KBM-7 (cell line): Measurements from ENCODE around the gene CXorf65.

Source experiments
- DNase-seq: peaks from one replicate; pipeline ENCODE4 v3.0.0-alpha.2; 2015
- in situ Hi-C: fragments of 300-500 bp; cut with MboI; formaldehyde crosslinking; loops from 2 replicates; pipeline ENCODE4 v1.14.3; 2020; ENCODE audit warnings: low sequenced_read_pairs, low pct_unique_long_range_greater_than_20kb, mixed read lengths

CXorf65 gene

DNA sequence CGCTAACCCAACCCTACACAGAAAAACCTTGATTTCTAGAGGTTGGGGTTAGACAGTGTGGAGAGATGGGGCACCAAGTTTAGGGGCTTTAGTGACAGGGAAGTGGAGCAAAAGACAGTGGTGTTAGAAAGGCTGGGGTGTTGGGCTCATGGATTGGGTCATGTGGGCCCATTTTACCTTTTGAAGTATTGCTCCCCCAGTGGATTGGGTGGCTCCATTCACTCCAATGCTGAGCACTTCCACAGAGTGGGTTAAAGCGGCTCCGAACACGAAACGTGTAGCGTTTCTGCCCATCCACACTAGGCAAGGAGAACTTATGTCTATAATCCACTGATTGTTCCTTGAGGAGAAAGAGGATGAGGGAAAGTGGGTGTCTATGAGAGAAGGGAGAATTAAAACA is 2.5 kb upstream of the CXorf65 start:
- in situ Hi-C loops: no loop called here
- DNase-seq: no peak

DNA sequence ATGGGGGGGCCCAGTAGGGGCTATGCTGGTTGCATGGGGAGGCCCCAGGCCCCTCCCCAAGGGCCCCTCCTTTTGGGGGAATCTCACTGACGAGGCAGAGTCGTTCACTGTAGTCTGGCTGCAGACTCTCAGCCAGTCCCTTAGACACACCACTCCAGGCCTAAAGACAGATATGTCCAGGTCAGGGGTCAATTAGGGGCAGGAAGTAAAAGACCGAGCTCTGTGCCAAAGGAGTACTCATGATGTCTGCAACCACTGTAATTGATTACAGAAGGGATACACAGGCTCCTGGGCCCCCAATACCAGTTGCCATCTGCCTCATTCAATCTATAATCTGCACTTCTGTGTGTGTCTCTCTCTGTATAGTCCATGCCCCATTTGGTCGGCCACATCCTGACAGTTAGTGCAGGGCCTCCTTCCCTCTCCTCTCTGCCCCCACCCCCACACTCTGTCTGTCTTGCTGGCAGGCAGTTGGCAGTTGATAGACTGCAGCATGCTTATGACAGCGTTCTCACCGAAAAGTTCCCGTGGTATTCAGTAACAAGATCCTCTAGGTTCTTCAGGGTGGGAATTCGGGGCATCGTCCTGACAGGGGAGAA is 1.3 kb upstream of the CXorf65 start:
- peak; percentile 84 for DNase-seq
- in situ Hi-C loops: no loop called here

DNA sequence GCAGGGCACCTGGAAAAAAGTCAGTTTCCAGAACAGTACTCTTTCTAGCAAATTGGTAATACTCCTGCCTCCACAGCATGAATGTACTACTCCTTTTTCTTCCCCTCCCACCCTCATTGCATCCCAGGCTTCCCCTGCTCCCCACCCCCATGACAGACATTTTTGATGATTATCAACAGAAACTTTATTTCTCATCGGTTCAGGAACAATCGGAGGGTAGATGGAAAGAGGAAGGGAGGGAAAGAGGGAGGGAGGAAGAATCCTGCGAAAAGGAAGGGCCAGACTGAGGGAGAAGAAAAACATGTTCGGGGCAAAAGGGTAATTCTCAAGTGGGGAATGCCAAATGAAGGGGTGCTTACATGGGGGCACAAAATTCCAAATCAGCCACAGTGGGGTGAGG is 705 bp upstream of the CXorf65 start:
- in situ Hi-C loops: no loop called here
- no peak for DNase-seq

DNA sequence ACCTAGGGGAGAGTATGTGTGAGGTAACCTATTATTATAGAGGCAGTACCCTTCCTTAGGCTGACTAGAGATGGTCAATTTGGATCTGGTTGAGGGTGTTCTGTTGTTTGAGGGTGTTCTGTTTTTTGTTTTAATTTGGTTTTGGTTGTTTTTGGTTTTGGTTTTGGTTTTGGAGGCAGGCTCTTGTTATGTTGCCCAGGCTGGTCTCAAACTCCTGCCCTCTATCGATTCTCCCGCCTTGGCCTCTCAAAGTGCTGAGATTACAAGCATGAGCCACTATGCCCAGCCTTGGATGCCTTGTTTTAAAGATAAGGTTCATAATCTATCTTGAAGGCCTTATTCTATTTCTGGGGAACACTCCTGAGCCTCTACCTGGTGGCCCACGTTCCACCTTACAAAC is 912 bp downstream of the CXorf65 start:
- DNase-seq: no peak

DNA sequence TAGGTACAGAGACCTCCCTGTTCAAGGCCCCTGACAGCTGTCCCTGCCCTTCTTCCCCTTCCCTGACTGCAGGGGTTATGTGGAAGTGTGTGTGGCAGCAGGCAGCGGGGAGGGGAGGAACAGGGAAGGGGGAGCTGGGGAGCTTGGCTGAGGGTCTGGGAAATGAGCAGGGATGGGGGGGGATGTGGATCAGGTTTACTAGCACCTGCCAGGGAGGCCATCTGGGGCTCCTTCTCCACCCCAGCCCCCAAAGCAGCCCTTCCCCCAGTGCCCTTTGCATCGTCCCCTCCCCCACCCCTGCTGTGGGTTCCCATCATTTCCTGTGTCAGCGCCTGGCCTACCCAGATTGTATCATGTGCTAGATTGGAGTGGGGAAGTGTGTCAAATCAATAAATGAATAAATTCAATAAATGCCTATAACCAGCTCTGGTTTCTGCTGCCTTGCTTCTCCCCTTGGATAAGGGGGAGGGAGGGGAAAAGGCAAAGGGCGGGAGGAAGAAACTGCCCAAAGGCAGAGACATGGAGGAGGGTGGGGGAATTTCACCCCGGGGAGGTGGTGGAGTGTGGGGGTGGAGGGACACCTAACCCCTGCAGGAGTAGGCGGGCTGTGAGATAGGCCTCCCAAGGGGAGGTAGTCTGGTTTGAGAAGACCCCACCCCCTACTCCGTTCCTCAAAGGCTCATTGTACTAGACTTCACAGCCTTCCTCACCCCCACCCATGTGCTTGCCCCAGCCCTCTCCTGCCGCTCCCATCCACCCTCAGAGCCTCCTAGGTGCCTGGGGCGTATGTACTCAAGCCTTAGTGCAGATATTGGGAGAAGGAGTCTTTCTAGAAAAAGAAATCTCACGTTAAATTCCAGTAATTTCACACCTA is 3.2 kb downstream of the CXorf65 start:
- in situ Hi-C loops: no loop called here
- peak; percentile 88 for DNase-seq

More for the DNA sequence above, 912 bp downstream of the CXorf65 start:
- in situ Hi-C loops: no loop called here

DNA sequence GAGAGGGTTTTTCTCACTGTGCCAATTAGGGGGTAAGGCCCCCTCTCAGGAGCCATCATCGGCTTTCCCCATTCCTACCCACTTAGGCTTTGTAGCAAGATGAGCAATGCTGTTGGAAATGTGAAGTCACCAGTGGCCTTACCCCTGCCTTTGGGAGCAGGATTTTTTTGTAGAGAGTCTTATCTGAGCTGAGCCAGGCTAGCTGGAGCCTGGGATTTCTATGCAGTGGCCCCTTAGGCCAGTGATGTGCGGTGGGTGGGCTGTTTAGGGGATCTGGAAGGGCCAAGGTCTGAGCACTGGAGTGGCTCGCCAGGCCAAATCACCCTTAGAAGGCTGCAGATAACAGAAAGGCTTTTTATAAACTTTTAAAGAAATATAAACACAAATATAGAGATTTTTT is 4.2 kb downstream of the CXorf65 start:
- no peak for DNase-seq

DNA sequence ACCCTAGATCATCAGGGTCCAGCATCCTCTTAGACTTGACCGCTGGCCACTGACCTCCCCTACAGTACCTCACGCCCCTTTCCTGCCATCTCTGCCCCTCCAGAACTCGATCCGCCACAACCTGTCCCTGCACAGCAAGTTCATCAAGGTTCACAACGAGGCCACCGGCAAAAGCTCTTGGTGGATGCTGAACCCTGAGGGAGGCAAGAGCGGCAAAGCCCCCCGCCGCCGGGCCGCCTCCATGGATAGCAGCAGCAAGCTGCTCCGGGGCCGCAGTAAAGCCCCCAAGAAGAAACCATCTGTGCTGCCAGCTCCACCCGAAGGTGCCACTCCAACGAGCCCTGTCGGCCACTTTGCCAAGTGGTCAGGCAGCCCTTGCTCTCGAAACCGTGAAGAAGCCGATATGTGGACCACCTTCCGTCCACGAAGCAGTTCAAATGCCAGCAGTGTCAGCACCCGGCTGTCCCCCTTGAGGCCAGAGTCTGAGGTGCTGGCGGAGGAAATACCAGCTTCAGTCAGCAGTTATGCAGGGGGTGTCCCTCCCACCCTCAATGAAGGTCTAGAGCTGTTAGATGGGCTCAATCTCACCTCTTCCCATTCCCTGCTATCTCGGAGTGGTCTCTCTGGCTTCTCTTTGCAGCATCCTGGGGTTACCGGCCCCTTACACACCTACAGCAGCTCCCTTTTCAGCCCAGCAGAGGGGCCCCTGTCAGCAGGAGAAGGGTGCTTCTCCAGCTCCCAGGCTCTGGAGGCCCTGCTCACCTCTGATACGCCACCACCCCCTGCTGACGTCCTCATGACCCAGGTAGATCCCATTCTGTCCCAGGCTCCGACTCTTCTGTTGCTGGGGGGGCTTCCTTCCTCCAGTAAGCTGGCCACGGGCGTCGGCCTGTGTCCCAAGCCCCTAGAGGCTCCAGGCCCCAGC is 5.7 kb downstream of the CXorf65 start:
- DNase-seq: no peak
- in situ Hi-C loops: no loop called here

More for the DNA sequence above, 4.2 kb downstream of the CXorf65 start:
- in situ Hi-C loops: no loop called here

DNA sequence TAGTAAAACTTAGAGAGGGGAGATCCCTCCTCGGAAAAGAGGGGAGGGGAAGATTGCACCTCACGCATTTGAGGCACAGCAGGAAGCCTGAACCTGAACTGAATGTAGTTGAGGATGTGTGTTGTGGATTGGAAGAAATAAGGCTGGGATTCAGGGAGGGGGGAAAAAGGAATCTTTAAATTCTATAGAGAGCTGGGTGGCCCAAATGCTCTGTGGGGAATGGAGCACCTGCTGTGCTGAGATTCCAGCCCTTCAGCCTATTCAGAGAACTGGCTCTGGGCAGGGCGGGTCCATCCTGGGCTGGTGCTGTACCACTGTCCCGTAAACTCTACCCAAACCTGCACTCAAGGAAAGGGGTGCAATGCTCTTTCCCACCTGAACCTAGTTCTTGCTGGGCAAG is 6.8 kb downstream of the CXorf65 start:
- DNase-seq: no peak
- in situ Hi-C loops: no loop called here

- in situ Hi-C loops: no loop called here
- no peak for DNase-seq
Observed at GRCh38 chrX:71098951-71099506, 7.5 kb downstream of the CXorf65 start.

- DNase-seq: peak; percentile 87
- in situ Hi-C loops: no loop called here
Observed at GRCh38 chrX:71098302-71098701, 8.2 kb downstream of the CXorf65 start.

DNA sequence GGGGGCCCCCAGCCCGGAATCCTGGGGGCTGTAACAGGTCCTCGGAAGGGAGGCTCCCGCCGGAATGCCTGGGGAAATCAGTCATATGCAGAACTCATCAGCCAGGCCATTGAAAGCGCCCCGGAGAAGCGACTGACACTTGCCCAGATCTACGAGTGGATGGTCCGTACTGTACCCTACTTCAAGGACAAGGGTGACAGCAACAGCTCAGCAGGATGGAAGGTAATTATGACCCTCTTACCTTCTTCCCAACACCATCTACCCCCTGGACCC is 9.8 kb downstream of the CXorf65 start:
- in situ Hi-C loops: no loop called here
- no peak for DNase-seq

DNA sequence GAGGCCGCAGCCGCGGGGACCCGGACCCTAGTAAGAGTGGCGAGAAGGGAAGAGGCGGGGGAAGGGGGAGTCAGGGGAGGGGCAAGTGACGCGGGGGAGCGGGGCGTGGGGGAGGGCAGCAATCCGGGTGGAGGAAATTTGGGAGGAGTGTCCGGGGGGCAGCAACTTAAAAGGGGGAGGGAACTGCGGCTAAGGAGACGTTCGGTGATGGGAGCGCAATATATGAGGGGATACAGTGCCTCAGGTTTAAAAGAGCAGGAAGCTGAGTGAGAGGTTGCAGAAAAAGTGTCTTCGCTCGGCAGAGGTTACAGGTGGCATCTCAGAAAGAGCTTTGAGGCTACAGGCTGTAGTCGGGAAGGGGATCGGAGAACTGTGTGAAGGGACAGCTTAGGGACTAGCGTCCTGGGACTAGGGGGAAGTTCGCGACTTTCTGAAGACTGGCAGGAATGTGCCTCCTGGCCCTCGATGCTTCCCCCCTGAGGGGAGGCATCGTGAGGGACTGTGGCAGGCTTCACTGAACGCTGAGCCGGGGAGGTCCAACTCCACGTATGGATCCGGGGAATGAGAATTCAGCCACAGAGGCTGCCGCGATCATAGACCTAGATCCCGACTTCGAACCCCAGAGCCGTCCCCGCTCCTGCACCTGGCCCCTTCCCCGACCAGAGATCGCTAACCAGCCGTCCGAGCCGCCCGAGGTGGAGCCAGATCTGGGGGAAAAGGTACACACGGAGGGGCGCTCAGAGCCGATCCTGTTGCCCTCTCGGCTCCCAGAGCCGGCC is 10.4 kb downstream of the CXorf65 start:
- peak; percentile 80 for DNase-seq
- in situ Hi-C loops: no loop called here

DNA sequence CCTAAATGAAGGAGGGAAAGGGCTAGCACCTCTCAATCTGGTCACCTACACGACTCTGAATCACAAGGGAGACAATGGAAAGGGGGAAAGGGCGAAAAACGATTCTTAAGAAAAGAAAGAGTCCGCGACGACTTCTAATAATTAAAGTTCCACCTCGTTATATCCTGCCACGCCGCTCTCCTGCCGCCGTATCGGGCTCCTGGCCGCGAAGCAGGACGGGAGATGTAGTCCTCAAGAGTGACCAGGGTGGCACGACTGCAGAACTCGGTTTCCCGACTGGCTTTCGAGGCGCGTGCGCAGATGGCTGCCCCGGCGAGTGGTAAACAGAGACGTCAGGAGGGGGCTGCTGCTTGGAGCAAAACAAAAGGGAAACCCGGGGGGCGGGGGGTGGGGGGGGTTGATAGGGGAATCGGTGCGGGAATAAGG is 11.0 kb downstream of the CXorf65 start, which contains the start of gene FOXO4:
FOXO4 (plus strand) TSS at position 297 of the 426 bp plus-strand sequence. CDS start 678 bp downstream, outside the sequence.
- in situ Hi-C loops: no loop called here
- peak; percentile 91 for DNase-seq

DNA sequence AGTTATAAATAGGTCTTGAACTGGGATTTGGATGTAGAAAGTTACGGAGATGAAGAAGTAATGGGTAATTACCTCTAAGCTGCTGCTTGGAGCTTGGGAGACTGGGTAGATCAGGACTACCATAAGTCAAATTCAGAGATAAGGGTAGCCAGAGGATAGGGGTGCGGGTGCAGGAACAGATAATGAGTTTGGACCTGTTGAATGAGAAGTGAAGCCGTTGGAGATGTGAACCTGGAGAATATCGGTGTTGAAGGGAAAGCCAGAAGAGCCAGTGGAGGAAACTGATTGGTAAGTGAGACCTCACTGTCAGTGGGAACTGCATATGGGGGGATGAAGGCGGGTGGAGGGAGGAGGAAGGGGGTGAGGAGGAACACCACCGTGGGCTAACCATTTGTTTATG is 11.5 kb downstream of the CXorf65 start:
- no peak for DNase-seq
- in situ Hi-C loops: no loop called here

DNA sequence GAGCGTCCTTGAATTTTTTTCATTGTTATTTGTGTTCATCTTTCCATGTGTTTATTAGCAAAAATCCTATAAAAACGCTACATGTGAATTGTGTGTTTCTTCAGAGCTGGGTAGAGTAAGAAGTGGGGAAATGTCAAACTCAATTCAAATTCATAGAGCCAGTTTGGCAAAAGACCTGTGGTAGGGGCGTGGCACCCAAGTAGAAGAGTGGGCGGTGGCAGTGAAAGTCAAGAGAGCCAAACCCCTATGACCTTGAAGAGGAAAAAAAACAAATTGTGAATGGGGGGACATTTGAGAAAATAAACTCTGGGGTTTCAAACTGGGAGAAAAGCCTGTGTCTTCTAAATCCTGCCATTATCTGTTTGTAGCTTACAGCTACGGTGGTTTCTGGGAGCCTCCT is 15.3 kb downstream of the CXorf65 start:
- no peak for DNase-seq
- in situ Hi-C loops: no loop called here

DNA sequence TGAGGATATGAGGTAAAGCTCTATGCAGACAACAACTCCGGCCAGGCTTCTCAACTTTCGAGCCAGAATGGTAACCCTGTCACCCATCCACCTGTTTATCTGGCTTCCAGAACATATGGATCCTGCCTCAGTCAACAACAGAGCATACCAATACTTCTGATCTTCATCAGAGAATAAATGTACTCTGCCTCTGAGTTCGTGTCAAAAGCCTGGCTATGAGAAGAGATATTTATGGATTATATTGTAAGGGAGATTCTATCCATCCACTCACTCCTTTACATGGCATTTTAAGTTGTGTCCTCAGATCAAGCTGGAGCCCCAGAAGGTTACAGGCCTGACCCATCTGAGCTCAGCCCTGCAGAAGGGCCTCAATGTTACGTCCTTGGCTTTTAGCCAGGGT is 20.6 kb downstream of the CXorf65 start:
- in situ Hi-C loops: no loop called here
- no peak for DNase-seq

GRCh38 chrX:71082822-71083221 is 23.7 kb downstream of the CXorf65 start:
- no peak for DNase-seq
- in situ Hi-C loops: no loop called here

DNA sequence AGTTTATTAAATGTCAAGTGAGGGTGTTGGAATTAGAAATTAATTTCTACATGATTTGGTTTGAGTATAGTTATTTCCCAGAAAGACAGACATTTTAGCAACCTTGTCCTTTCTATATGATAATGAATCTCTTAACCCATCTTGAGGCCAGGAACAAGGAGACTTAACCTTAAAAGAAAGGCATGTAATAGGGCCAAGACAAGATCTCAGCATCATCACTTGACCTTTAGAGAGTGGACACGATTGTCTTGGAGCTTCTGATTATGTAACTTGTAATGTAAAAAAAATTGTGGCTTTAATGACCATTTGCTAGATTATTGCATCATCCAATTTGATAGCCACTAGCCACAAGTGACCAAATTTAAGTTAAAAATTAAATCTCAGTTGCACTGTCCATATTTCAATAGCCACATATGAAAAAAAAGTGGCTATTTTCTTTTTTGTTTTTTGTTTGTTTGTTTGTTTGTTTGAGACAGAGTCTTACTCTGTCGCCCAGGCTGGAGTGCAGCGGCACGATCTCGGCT is 24.4 kb downstream of the CXorf65 start:
- no peak for DNase-seq
- in situ Hi-C loops: no loop called here
